GM23338 (cell line): ENCODE data around the gene ARRDC4. TPM values are rescaled to one million over a fixed set of nuclear protein-coding genes. Genes with fewer than 3 reads are reported as not detected.

Experiments used
- ATAC-seq: fragments of 200-7000 bp; cut with Tn5 transposase; 3 replicates; pipeline ENCODE4 v1.9.1; 2020
- DNase-seq: peaks from one replicate; pipeline ENCODE4 v3.0.0-alpha.2; 2015; ENCODE audit warnings: low spot score
- H2AFZ ChIP-seq: fragments of 200-600 bp; sonication (generic); 2 replicates; pipeline ENCODE4 v1.8.0; 2016; ENCODE audit warnings: antibody characterized with exemption, mild to moderate bottlenecking, moderate library complexity
- H3F3A ChIP-seq: fragments of 200-600 bp; sonication (generic); replicated peaks from 2 replicates; pipeline ENCODE4 v1.8.0; 2017; ENCODE audit warnings: antibody characterized with exemption, mixed run types, low read depth
- H3K27ac ChIP-seq: fragments of 200-600 bp; sonication (generic); 2 replicates; pipeline ENCODE4 v1.6.1; 2016; ENCODE audit warnings: low read depth
- H3K27me3 ChIP-seq: fragments of 200-600 bp; sonication (generic); 2 replicates; pipeline ENCODE4 v1.8.0; 2016; ENCODE audit warnings: mild to moderate bottlenecking, mixed run types, moderate library complexity; ENCODE audit not compliant: insufficient read depth
- H3K36me3 ChIP-seq: fragments of 200-600 bp; sonication (generic); 2 replicates; pipeline ENCODE4 v1.8.0; 2016; ENCODE audit warnings: mild to moderate bottlenecking; ENCODE audit not compliant: insufficient read depth
- H3K4me1 ChIP-seq: fragments of 200-600 bp; sonication (generic); 2 replicates; pipeline ENCODE4 v1.8.0; 2016; ENCODE audit warnings: mild to moderate bottlenecking, moderate library complexity; ENCODE audit not compliant: insufficient read depth
- H3K4me2 ChIP-seq: fragments of 200-600 bp; sonication (generic); 2 replicates; pipeline ENCODE4 v1.7.1; 2017; ENCODE audit warnings: mixed run types
- H3K4me3 ChIP-seq: fragments of 200-600 bp; sonication (generic); 2 replicates; pipeline ENCODE4 v1.6.1; 2016; ENCODE audit warnings: mixed run types
- H3K79me2 ChIP-seq: fragments of 200-600 bp; sonication (generic); replicated peaks from 2 replicates; pipeline ENCODE4 v1.8.0; 2017; ENCODE audit warnings: mild to moderate bottlenecking; ENCODE audit not compliant: insufficient read depth
- H3K9me2 ChIP-seq: fragments of 200-600 bp; sonication (generic); 2 replicates; pipeline ENCODE4 v1.8.0; 2017; ENCODE audit not compliant: insufficient read depth
- H4K20me1 ChIP-seq: fragments of 200-600 bp; sonication (generic); replicated peaks from 2 replicates; pipeline ENCODE4 v1.8.0; 2017; ENCODE audit warnings: mild to moderate bottlenecking; ENCODE audit not compliant: insufficient read depth
- H3K27ac Mint-ChIP-seq: 2 replicates; pipeline ENCODE4 v1.8.0; 2020; ENCODE audit warnings: inconsistent platforms, mild to moderate bottlenecking, moderate library complexity, mixed read lengths
- H3K27me3 Mint-ChIP-seq: 3 replicates; pipeline ENCODE4 v1.8.0; 2022; ENCODE audit warnings: low read depth, mild to moderate bottlenecking, moderate library complexity, mixed read lengths, inconsistent platforms; ENCODE audit not compliant: insufficient read depth, poor library complexity
- H3K36me3 Mint-ChIP-seq: 3 replicates; pipeline ENCODE4 v1.8.0; 2021; ENCODE audit warnings: low read depth, mild to moderate bottlenecking, inconsistent platforms, moderate library complexity, mixed read lengths
- H3K4me1 Mint-ChIP-seq: 3 replicates; pipeline ENCODE4 v1.8.0; 2020; ENCODE audit warnings: mild to moderate bottlenecking, inconsistent platforms, mixed read lengths
- H3K4me3 Mint-ChIP-seq: 3 replicates; pipeline ENCODE4 v1.8.0; 2021; ENCODE audit warnings: moderate library complexity, mild to moderate bottlenecking, inconsistent platforms, mixed read lengths
- H3K9me3 Mint-ChIP-seq: 3 replicates; pipeline ENCODE4 v1.8.0; 2020; ENCODE audit warnings: moderate library complexity, mild to moderate bottlenecking, inconsistent platforms, mixed read lengths
- CREB1 ChIP-seq: fragments of 250-450 bp; sonication (Bioruptor Pico); IDR thresholded peaks from 2 replicates; pipeline ENCODE4 v1.5.0; 2020; ENCODE audit warnings: low read depth, mild to moderate bottlenecking, moderate library complexity
- EZH2phosphoT487 ChIP-seq: fragments of 200-600 bp; sonication (generic); IDR thresholded peaks from one replicate; pipeline ENCODE4 v1.8.1; 2018; ENCODE audit warnings: antibody characterized with exemption; ENCODE audit not compliant: unreplicated experiment
- JUNB ChIP-seq: IDR thresholded peaks from one replicate; pipeline ENCODE4 v1.6.1; 2016; ENCODE audit warnings: antibody characterized with exemption; ENCODE audit not compliant: unreplicated experiment
- STAT1 ChIP-seq: IDR thresholded peaks from one replicate; pipeline ENCODE4 v1.6.1; 2016; ENCODE audit warnings: antibody characterized with exemption; ENCODE audit not compliant: unreplicated experiment
- ZNF114 ChIP-seq: fragments of 250-450 bp; sonication (Bioruptor Pico); IDR thresholded peaks from 2 replicates; pipeline ENCODE4 v1.5.0; 2020; ENCODE audit warnings: mild to moderate bottlenecking, moderate library complexity
- ZNF331 ChIP-seq: fragments of 250-450 bp; sonication (Bioruptor Pico); IDR thresholded peaks from 2 replicates; pipeline ENCODE4 v1.5.0; 2020; ENCODE audit warnings: low read depth, mild to moderate bottlenecking, moderate library complexity
- polyA plus RNA-seq: library from polyadenylated mRNA; unstranded; fragments of >200 nt; fragmentation: Nextera tagmentation; extraction: Ambion mirVana; gene quantifications from 2 replicates; pipeline ENCODE4 v1.2.1, GENCODE V29; 2016
- total RNA-seq: library from RNA; depleted of rRNA; stranded (reverse); fragments of >200 nt; shearing (Covaris generic); gene quantifications from 2 replicates; pipeline ENCODE4 v1.2.3, GENCODE V29; 2014
- TF ChIP-seq, protein P1 (sequence below): IDR thresholded peaks from one replicate; pipeline ENCODE4 v1.6.1; 2018; ENCODE audit warnings: antibody characterized with exemption; ENCODE audit not compliant: unreplicated experiment
- TF ChIP-seq, protein P2 (sequence below): fragments of 250-450 bp; sonication (Bioruptor Pico); IDR thresholded peaks from 2 replicates; pipeline ENCODE4 v1.5.0; 2020; ENCODE audit warnings: mild to moderate bottlenecking, moderate library complexity
- TF ChIP-seq, protein P3 (sequence below), 2 experiments: fragments of 200-600 bp in 1 of 2; sonication (generic) in 1 of 2; conservative IDR thresholded peaks; 2 replicates each; pipeline versions ENCODE4 v1.5.1 to v1.6.1; 2016 to 2017; ENCODE audit warnings: antibody characterized with exemption in 2 of 2, low read depth in 2 of 2, mild to moderate bottlenecking in 2 of 2, moderate library complexity in 1 of 2

ARRDC4 gene
- total and polyA plus RNA-seq, 2 experiments from 2014 or later, result 2.0 to 6.9 TPM

DNA sequence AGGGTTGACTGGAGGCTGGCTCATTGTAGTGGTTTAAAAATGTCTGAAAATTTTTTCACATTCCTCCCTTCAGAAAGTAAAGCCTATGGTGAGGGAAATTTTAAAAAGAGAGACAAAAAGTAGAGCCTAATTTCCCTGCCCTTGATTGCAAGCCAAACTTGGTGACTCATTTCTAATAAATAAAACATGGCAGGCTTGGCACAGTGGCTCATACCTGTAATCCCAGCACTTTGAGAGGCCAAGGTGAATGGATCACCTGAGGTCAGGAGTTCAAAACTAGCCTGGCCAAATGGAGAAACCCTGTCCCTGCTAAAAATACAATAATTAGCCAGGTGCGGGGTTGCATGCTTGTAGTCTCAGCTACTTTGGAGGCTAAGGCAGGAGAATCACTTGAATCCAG, 18.9 kb upstream of the ARRDC4 start:
- Histone ChIP-seq H3K79me2 (no peaks in the 10 kb centered on the region), H2AFZ (no peak overlapping the region), H3K36me3 (no peaks in the 10 kb centered on the region), H3F3A (no peaks in the 10 kb centered on the region), H3K9me2 (no peaks in the 10 kb centered on the region), H3K27me3 (no peaks in the 10 kb centered on the region), H3K4me3 (no peak overlapping the region), H3K4me2 (no peak overlapping the region), H3K27ac (no peak overlapping the region), H4K20me1 (no peaks in the 10 kb centered on the region; the same call in 1 of the 2 replicates), H3K4me1 (no peaks in the 10 kb centered on the region)
- no peak overlapping the region for H3K4me3 Mint-ChIP-seq
- H3K27ac Mint-ChIP-seq, result no peak overlapping the region
- H3K9me3 Mint-ChIP-seq, result no peaks in the 10 kb centered on the region
- ATAC-seq, result no peak
- DNase-seq, result no peak
- TF ChIP-seq EZH2phosphoT487 (no peak), STAT1 (no peak), JUNB (no peak), CREB1 (CRISPR knock-in tag) (no peak), ZNF114 (CRISPR knock-in tag) (no peak), ZNF331 (CRISPR knock-in tag) (no peak)
- TF ChIP-seq, protein P1, sequence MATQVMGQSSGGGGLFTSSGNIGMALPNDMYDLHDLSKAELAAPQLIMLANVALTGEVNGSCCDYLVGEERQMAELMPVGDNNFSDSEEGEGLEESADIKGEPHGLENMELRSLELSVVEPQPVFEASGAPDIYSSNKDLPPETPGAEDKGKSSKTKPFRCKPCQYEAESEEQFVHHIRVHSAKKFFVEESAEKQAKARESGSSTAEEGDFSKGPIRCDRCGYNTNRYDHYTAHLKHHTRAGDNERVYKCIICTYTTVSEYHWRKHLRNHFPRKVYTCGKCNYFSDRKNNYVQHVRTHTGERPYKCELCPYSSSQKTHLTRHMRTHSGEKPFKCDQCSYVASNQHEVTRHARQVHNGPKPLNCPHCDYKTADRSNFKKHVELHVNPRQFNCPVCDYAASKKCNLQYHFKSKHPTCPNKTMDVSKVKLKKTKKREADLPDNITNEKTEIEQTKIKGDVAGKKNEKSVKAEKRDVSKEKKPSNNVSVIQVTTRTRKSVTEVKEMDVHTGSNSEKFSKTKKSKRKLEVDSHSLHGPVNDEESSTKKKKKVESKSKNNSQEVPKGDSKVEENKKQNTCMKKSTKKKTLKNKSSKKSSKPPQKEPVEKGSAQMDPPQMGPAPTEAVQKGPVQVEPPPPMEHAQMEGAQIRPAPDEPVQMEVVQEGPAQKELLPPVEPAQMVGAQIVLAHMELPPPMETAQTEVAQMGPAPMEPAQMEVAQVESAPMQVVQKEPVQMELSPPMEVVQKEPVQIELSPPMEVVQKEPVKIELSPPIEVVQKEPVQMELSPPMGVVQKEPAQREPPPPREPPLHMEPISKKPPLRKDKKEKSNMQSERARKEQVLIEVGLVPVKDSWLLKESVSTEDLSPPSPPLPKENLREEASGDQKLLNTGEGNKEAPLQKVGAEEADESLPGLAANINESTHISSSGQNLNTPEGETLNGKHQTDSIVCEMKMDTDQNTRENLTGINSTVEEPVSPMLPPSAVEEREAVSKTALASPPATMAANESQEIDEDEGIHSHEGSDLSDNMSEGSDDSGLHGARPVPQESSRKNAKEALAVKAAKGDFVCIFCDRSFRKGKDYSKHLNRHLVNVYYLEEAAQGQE, result no peak
- TF ChIP-seq, protein P2, sequence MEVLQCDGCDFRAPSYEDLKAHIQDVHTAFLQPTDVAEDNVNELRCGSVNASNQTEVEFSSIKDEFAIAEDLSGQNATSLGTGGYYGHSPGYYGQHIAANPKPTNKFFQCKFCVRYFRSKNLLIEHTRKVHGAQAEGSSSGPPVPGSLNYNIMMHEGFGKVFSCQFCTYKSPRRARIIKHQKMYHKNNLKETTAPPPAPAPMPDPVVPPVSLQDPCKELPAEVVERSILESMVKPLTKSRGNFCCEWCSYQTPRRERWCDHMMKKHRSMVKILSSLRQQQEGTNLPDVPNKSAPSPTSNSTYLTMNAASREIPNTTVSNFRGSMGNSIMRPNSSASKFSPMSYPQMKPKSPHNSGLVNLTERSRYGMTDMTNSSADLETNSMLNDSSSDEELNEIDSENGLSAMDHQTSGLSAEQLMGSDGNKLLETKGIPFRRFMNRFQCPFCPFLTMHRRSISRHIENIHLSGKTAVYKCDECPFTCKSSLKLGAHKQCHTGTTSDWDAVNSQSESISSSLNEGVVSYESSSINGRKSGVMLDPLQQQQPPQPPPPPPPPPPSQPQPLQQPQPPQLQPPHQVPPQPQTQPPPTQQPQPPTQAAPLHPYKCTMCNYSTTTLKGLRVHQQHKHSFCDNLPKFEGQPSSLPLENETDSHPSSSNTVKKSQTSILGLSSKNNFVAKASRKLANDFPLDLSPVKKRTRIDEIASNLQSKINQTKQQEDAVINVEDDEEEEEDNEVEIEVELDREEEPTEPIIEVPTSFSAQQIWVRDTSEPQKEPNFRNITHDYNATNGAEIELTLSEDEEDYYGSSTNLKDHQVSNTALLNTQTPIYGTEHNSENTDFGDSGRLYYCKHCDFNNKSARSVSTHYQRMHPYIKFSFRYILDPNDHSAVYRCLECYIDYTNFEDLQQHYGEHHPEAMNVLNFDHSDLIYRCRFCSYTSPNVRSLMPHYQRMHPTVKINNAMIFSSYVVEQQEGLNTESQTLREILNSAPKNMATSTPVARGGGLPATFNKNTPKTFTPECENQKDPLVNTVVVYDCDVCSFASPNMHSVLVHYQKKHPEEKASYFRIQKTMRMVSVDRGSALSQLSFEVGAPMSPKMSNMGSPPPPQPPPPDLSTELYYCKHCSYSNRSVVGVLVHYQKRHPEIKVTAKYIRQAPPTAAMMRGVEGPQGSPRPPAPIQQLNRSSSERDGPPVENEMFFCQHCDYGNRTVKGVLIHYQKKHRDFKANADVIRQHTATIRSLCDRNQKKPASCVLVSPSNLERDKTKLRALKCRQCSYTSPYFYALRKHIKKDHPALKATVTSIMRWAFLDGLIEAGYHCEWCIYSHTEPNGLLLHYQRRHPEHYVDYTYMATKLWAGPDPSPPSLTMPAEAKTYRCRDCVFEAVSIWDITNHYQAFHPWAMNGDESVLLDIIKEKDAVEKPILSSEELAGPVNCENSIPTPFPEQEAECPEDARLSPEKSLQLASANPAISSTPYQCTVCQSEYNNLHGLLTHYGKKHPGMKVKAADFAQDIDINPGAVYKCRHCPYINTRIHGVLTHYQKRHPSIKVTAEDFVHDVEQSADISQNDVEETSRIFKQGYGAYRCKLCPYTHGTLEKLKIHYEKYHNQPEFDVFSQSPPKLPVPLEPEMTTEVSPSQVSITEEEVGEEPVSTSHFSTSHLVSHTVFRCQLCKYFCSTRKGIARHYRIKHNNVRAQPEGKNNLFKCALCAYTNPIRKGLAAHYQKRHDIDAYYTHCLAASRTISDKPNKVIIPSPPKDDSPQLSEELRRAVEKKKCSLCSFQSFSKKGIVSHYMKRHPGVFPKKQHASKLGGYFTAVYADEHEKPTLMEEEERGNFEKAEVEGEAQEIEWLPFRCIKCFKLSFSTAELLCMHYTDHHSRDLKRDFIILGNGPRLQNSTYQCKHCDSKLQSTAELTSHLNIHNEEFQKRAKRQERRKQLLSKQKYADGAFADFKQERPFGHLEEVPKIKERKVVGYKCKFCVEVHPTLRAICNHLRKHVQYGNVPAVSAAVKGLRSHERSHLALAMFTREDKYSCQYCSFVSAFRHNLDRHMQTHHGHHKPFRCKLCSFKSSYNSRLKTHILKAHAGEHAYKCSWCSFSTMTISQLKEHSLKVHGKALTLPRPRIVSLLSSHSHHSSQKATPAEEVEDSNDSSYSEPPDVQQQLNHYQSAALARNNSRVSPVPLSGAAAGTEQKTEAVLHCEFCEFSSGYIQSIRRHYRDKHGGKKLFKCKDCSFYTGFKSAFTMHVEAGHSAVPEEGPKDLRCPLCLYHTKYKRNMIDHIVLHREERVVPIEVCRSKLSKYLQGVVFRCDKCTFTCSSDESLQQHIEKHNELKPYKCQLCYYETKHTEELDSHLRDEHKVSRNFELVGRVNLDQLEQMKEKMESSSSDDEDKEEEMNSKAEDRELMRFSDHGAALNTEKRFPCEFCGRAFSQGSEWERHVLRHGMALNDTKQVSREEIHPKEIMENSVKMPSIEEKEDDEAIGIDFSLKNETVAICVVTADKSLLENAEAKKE, result no peak
- TF ChIP-seq, protein P3, sequence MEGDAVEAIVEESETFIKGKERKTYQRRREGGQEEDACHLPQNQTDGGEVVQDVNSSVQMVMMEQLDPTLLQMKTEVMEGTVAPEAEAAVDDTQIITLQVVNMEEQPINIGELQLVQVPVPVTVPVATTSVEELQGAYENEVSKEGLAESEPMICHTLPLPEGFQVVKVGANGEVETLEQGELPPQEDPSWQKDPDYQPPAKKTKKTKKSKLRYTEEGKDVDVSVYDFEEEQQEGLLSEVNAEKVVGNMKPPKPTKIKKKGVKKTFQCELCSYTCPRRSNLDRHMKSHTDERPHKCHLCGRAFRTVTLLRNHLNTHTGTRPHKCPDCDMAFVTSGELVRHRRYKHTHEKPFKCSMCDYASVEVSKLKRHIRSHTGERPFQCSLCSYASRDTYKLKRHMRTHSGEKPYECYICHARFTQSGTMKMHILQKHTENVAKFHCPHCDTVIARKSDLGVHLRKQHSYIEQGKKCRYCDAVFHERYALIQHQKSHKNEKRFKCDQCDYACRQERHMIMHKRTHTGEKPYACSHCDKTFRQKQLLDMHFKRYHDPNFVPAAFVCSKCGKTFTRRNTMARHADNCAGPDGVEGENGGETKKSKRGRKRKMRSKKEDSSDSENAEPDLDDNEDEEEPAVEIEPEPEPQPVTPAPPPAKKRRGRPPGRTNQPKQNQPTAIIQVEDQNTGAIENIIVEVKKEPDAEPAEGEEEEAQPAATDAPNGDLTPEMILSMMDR (conservative IDR thresholded peaks at IDR 0.05; ENCODE audit: low read depth in 2 of 2), result no peak
- no peaks in the 10 kb centered on the region for H3K4me1 Mint-ChIP-seq
- no peaks in the 10 kb centered on the region for H3K36me3 Mint-ChIP-seq
- H3K27me3 Mint-ChIP-seq, result no peaks in the 10 kb centered on the region
